ENCODE data around the gene FRMD8.

- no peak for TF ChIP-seq EGR1 (IDR thresholded peaks at IDR 0.05)
- no peak; the same call in 1 of the 2 replicates for TF ChIP-seq EP300 (IDR thresholded peaks at IDR 0.05; ENCODE audit: borderline replicate concordance)
- no peak for TF ChIP-seq REST (IDR thresholded peaks at IDR 0.05; ENCODE audit: low read depth)
- peak; percentile 65; the same call in 1 of the 2 replicates for TF ChIP-seq USF1 (IDR thresholded peaks at IDR 0.05)
- no peak for TF ChIP-seq RAD21 (IDR thresholded peaks at IDR 0.05; ENCODE audit: low read depth)
- TF ChIP-seq MAX (IDR thresholded peaks at IDR 0.05): peak; percentile 98
- TF ChIP-seq CEBPB (IDR thresholded peaks at IDR 0.05): no peak
- no peak for TF ChIP-seq YY1 (IDR thresholded peaks at IDR 0.05; ENCODE audit: low read depth)
- TF ChIP-seq NFIC (IDR thresholded peaks at IDR 0.05): no peak
- no peak for TF ChIP-seq ZBTB7A (IDR thresholded peaks at IDR 0.05; ENCODE audit: low read depth)
- TF ChIP-seq TEAD4 (IDR thresholded peaks at IDR 0.05): no peak
- TF ChIP-seq TAF1 (IDR thresholded peaks at IDR 0.05; ENCODE audit: low read depth): no peak; the same call in 1 of the 2 replicates
These were observed at the start of gene FRMD8 for GRCh38 chr11:65386307-65387140.
